ENCODE results near the gene TAF11.
"Not testable (repeated sequence)": the region's sequence is repeated elsewhere in the genome, so short reads cannot be mapped to it uniquely, and the experiment has no call there.

TAF11 gene, protein sequence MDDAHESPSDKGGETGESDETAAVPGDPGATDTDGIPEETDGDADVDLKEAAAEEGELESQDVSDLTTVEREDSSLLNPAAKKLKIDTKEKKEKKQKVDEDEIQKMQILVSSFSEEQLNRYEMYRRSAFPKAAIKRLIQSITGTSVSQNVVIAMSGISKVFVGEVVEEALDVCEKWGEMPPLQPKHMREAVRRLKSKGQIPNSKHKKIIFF

DNA sequence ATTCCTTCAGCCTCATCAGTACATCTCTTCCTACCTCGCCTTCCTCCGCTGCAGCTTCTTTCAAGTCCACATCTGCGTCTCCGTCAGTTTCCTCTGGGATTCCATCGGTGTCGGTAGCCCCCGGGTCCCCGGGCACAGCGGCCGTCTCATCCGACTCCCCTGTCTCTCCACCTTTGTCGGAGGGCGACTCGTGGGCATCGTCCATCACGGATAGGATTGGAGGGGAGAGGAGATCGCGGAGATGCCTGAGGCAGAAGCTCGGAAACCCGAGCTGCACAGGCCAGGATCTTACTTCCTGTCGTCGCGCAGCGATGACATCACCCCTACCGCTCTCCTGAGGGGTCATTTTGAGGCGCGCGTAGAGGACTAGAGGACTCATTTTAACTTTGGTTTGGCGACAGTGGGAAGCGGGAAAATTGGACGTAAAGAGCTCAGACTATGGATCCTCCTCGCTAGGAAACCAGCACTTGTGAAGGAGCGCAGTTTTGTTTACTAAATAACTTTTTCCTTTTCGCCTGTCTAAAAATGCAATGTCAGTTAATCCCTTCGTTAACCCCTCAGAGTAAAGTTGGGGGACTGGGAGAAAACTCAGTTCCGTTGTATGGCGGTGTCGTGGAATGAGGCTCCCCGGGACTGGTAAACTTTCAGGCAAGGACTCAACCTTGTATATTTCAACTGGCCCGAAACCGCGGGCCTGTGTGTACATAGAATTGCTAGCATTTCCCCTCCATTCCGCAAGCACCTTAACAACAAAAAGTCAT, at the start of gene TAF11:
Gene TAF11, minus strand, starts transcription at position 290 of the 761 bp plus-strand sequence. Its CDS starts 85 bp downstream, at position 205.
- peak within 1 kb of the TSS; percentile 95 for H3K4me3 ChIP-seq (ENCODE audit: low read depth, low read length)
- TF ChIP-seq, protein P1, sequence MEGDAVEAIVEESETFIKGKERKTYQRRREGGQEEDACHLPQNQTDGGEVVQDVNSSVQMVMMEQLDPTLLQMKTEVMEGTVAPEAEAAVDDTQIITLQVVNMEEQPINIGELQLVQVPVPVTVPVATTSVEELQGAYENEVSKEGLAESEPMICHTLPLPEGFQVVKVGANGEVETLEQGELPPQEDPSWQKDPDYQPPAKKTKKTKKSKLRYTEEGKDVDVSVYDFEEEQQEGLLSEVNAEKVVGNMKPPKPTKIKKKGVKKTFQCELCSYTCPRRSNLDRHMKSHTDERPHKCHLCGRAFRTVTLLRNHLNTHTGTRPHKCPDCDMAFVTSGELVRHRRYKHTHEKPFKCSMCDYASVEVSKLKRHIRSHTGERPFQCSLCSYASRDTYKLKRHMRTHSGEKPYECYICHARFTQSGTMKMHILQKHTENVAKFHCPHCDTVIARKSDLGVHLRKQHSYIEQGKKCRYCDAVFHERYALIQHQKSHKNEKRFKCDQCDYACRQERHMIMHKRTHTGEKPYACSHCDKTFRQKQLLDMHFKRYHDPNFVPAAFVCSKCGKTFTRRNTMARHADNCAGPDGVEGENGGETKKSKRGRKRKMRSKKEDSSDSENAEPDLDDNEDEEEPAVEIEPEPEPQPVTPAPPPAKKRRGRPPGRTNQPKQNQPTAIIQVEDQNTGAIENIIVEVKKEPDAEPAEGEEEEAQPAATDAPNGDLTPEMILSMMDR (IDR thresholded peaks at IDR 0.05; ENCODE audit: insufficient read depth, low read length, missing control alignments) = no peak
- peak; percentile 79 for DNase-seq (ENCODE audit: low read depth, low spot score)
- ChIA-PET CTCF (interaction anchor here (1.0 to 4.3 kb wide), 9 partner anchors 9 to 353 kb away, joined by 3 to 21 read pairs (median 4); no protein-coding TSS in a partner anchor), POLR2A (interaction anchor here (0.5 to 1.1 kb wide), 5 partner anchors 19 to 1652 kb away, joined by 3 to 4 read pairs (median 3); no protein-coding TSS in a partner anchor)

DNA sequence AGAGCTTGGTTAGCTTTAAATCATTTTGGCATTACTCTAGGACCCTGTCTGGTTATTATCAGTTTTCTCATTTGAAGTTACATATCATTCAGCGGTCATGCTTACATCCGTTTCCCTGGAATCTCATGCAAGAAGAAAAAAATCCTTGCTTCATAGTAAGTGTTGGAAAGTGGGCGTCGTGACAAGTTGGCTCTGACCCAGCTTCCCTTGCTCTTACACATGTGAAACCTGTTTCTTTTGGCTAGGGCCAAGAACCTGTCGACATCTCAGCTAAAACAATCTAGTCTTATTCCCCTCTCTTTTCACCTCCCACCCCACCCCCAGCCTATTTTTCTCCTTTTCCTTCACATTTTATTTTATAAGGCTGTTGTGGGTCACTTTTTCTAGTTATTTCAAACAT, 46.7 kb upstream of the TAF11 start:
- no peak for DNase-seq (ENCODE audit: low read depth, low spot score)
- H3K4me3 ChIP-seq (ENCODE audit: low read depth, low read length) = no peak overlapping the region
- TF ChIP-seq, protein P1 (IDR thresholded peaks at IDR 0.05; ENCODE audit: insufficient read depth, low read length, missing control alignments) = no peak
- CTCF ChIA-PET = interaction anchor here (0.9 to 1.6 kb wide), 2 partner anchors 12 to 53 kb away, joined by 3 to 6 read pairs; no protein-coding TSS in a partner anchor
- POLR2A ChIA-PET = no interaction called here

DNA sequence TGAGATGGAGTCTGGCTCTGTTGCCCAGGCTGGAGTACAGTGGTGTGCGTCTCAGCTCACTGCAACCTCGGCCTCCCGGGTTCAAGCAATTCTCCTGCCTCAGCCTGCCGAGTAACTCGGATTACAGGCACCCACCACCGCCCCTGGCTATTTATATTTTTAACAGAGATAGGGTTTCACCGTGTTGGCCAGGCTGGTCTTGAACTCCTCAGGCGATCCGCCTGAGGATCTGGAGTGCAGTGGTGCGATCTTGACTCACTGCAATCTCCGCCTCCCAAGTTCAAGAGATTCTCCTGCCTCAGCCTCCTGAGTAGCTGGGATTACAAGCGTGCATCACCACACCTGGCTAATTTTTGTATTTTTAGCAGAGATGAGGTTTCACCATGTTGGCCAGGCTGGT, 44.4 kb upstream of the TAF11 start:
- H3K4me3 ChIP-seq (ENCODE audit: low read depth, low read length); POLR2A ChIA-PET; CTCF ChIA-PET; DNase-seq (ENCODE audit: low read depth, low spot score): not testable (repeated sequence)

DNA sequence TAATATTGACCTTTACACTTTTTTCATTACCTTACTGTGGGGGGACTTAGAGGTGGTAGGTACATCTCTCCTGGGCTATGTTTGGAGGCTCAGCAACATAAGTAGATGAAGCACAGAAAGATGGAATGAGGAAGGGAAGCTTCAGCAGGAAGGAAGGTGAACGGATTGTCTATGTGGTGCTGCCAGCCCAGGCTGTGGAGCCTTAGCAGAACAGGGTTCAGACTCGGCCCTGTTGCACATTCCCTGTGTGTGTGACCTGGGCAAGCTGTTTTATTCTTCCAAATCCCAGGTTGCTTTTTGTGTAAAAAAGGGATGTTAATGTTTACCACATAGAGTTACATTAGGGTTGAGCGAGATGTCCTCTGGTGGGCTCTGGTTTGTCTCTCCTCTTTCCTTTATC, 42.4 kb upstream of the TAF11 start:
- no peak overlapping the region for H3K4me3 ChIP-seq (ENCODE audit: low read depth, low read length)
- CTCF ChIA-PET = interaction anchor here (0.7 kb wide), 1 partner anchor 310 kb away, joined by 3 read pairs; no protein-coding TSS in a partner anchor
- TF ChIP-seq, protein P1 (IDR thresholded peaks at IDR 0.05; ENCODE audit: insufficient read depth, low read length, missing control alignments) = no peak
- POLR2A ChIA-PET = interaction anchor here (0.6 kb wide), 1 partner anchor 20 kb away, joined by 5 read pairs; no protein-coding TSS in a partner anchor
- no peak for DNase-seq (ENCODE audit: low read depth, low spot score)

DNA sequence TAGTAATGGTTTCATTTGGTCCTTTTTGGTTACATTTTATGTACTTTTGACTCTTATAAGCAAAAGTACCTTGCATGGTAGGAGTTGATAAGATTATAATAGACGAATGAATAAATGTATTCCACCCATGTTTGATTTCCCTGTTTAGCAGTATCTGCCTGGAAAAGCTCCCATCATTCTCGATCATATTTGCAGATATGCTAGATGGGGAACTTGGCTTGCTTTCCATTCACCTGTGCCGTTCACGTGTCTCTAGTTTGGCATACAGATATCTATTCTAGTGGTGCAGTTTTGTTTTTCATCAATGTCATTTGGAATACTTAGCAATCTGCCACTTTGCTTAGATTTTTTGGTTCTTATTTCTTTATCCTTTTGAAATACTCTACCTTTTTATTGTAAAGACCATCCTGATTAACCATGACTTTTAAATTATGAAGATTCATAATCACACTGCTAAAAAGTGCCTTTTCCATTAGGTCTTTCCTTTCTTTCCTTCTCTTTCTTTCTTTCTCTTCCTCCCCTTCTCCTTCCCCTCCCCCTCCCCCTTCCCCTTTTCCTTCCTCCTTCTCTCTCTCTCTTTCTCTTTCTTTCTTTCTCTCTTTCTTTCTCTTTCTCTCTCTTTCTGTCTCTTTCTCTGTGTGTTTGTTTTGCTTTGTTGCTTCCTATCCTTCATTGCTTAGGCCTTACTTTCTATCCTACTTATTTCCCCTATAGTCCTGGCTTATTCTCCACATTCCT, 41.6 kb upstream of the TAF11 start:
- CTCF ChIA-PET = no interaction called here
- POLR2A ChIA-PET = no interaction called here
- no peak overlapping the region for H3K4me3 ChIP-seq (ENCODE audit: low read depth, low read length)
- TF ChIP-seq, protein P1 (IDR thresholded peaks at IDR 0.05; ENCODE audit: insufficient read depth, low read length, missing control alignments) = no peak
- no peak for DNase-seq (ENCODE audit: low read depth, low spot score)

DNA sequence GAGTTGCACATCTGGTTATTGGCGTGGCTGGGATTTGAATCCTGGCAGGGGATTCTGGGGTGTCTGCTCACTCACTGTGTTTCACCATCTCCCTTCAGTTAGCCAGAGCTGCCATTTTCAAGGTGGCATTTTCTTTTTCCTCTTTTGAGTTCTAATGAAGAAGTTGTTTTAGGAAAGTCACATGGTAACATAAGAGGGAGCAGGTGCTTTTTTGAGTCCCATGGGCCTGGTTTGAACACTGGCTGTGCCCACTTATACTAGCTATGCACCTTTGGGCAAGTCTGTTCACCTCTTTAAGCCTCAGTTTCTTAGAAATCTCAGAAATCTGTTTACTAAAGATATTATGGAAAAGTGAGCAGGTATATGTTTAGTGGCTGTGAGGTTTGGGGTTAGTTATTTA, 40.9 kb upstream of the TAF11 start:
- no peak for DNase-seq (ENCODE audit: low read depth, low spot score)
- H3K4me3 ChIP-seq (ENCODE audit: low read depth, low read length) = no peak overlapping the region
- TF ChIP-seq, protein P1 (IDR thresholded peaks at IDR 0.05; ENCODE audit: insufficient read depth, low read length, missing control alignments) = no peak
- CTCF ChIA-PET = interaction anchor here (1.1 to 2.8 kb wide), 2 partner anchors 9 to 58 kb away, joined by 3 to 12 read pairs; no protein-coding TSS in a partner anchor
- POLR2A ChIA-PET = no interaction called here

Data from AG04449 (cell line).